Tibial nerve (tissue), 4 donors: ENCODE results near the gene ADCY10.

Source experiments
- CTCF ChIP-seq, 5 experiments: fragments of 200-600 bp in 3 of 5; fragments of 450-650 bp in 2 of 5; sonication (generic) in 3 of 5; IDR thresholded peaks; one replicate each; pipeline ENCODE4 v1.5.1; 2016 to 2019; ENCODE audit warnings: antibody characterized with exemption in 5 of 5, mild to moderate bottlenecking in 3 of 5, moderate library complexity in 2 of 5
- EP300 ChIP-seq, 2 donors: sonication (generic); formaldehyde crosslinking; IDR thresholded peaks; one replicate each; pipeline ENCODE4 v1.6.1; 2017; ENCODE audit warnings: antibody characterized with exemption in 2 of 2, mild to moderate bottlenecking in 1 of 2

GRCh38 chr1:167924102-167924501 lies 10.2 kb upstream of the ADCY10 start:
- TF ChIP-seq EP300 (IDR thresholded peaks at IDR 0.05) = no peak
- no peak for TF ChIP-seq CTCF (IDR thresholded peaks at IDR 0.05)
